Central memory CD4-positive, alpha-beta T cell (primary cell): ENCODE results near the gene CLN3.
"Not testable (repeated sequence)": the region's sequence is repeated elsewhere in the genome, so short reads cannot be mapped to it uniquely, and the experiment has no call there.

Experiments used
- DNase-seq: peaks from one replicate; pipeline ENCODE4 v3.0.0; 2022

CLN3 gene

DNA sequence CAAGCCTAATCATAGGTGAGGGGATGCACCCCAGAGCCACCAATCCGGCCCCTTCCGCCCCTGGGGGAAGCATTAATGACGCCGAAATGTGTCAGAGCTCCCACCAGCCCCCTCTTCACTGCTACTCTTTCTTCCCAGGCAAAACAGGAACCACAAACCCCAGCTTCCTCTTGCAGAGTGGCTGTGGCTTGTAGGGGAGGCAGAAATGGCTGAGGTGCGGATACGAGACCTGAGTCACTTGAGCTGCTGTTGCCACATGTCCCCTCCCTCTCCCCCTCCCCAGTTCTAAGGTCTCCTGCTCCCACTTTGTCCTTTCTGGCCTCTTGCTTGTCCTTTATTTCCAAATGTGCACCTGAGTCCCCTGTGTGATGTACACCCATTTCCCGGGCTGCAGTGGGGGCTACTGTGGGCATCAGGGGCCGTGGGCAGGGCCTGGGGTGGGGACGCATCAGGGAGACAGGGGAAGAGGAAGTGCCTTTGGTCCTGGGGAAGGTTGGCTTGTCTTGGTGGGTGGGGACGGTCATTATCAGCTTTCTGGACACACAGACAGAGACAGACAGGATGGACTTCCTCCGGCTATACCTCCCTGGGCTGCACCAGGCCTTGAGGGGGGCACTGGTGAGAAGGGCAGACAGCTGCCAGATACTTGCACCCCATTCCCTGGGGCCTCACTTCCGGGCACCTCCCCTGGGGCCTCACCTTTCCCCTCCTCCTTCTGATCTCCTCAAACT lies 2.4 kb upstream of the CLN3 start, which contains the start of gene APOBR:
APOBR (plus strand) TSS at position 523 of the 731 bp plus-strand sequence; CDS start at position 562, 39 bp downstream.
- peak; percentile 96 for DNase-seq

DNA sequence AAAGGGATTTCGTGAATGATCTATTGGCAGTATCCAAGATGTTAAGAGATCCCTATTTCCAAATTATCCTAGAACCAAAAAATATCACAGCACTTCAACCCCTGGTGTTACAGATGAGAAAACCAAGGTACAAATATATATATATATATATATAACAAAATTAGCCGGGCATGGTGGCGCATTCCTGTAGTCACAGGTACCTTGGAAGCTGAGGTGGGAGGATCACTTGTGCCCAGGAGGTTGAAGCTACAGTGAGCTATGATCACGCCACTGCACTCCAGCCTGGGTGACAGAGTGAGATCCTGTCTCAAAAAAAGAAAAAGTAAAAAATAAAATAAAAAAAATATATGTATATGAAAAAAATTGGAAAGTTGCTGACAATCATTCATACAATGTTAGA lies 637 bp upstream of the CLN3 start:
- no peak for DNase-seq

DNA sequence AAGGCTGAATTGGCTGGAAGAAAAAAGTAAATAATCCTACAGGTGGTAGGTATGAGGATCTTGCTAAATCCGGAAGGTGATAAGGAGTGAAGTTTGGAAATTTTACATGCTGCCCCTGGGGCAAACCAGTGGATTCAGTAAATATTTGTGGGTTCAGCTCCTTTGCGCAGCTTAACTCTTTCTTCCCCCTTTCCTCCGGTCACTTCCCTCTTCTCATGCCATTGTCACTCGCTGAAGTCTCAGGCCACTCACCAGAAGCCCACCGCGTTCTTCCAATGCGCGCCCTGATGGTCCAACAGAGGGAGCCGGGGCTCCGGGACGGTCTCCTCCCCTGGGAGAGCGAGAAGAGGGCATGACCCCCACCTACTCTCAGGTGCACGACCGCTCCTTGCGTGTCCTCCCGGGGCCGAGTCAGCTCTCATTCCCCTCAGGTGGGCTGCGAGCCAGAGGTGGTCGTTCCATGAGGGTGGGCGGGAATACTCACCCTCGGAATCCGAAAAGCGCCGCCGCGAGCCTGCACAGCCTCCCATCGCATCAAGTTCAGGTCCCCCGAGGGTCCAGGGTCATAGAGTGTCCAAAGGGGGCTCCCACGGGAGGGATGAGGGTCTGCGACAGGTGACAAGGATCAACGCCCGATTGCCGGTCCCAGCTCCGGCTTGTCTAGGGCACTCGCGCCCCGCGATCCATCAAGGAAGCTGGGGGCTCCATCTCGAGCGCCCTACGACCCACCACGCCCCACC lies 474 bp downstream of the CLN3 start:
- DNase-seq: no peak

DNA sequence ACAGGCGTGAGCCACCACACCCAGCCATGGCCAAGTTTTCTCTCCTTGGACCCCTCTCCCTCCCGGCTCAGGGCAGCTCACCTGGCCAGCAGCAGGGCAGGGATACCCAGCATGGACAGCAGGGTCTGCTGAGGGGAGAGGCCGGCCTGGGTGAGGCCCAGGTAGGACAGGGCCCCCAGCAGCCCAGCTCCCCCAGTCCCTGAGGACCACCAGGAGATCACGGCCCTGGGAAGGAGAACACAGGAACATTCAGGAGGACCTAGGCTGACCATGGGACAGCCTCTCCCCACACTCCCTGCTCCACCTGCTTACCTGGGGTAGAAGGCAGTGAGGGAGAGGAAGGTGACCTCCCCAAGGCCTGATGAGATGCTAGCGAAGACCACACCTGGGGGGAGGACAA lies 5.6 kb downstream of the CLN3 start:
- DNase-seq: no peak

DNA sequence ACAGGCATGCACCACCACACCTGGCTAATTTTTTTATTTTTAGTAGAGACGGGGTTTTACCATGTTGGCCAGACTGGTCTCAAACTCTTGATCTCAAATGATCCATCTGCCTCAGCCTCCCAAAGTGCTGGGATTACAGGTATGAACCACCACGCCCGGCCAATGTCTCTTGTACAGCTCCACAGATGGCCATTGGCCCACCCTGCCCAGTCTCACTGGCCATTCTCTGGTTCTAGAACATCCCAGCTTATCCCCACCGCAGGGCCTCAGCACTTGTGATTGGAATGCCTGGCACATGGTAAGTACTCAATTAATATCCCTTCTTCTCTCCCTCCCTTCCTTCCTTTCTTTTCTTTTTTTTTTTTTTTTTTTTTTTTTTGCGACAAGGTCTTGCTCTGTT lies 8.5 kb downstream of the CLN3 start:
- not testable (repeated sequence) for DNase-seq

DNA sequence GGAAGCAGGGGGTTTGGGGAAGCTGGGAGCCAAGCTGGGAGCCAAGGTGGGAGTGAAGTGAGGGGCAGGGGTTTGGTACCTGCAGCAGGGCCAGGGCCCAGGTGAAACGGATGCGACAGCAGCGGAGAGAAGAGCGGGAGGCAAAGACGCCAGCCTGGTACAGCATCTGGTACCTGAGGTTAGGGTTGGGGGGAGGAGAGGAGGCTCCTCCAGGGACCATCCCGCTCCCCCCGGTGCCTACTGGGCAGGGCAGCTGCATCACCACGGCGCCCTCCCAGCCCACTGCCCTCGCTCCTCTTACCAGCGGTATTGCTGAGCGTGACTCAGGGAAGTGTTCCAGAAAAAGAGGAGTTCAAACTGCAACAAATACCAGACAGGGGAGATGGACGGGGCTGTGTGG lies 9.8 kb downstream of the CLN3 start:
- no peak for DNase-seq

DNA sequence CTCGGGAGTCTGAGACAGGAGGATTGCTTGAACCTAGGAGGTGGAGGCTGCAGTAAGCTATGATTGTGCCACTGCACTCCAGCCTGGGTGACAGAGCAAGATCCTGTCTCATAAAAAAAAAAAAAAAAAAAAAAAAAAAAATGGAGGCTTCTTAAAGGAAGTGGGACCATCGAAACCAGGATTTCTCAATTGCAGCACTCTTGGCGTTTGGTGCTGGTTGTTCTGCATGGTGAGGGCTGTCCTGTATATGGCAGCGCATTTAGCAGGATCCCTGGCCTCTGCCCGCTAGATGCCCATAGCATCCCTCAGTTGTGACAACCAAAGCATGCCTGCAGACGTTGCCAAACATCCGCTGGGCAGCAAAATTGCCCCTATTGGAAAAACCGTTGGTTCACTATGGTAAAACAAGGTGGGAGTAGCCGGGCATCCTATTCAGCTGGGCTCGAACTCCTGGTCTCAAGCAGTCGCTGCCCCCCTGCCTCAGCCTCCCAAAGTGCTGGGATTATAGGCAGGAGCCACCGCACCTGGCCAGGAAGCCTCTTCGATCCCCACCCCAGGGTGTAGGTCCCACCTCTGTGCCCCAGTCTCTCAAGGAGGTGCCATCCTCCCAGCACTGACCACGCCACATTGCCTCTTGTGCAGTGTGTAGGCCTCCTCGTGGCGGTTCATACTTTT lies 13.2 kb downstream of the CLN3 start:
- no peak for DNase-seq

DNA sequence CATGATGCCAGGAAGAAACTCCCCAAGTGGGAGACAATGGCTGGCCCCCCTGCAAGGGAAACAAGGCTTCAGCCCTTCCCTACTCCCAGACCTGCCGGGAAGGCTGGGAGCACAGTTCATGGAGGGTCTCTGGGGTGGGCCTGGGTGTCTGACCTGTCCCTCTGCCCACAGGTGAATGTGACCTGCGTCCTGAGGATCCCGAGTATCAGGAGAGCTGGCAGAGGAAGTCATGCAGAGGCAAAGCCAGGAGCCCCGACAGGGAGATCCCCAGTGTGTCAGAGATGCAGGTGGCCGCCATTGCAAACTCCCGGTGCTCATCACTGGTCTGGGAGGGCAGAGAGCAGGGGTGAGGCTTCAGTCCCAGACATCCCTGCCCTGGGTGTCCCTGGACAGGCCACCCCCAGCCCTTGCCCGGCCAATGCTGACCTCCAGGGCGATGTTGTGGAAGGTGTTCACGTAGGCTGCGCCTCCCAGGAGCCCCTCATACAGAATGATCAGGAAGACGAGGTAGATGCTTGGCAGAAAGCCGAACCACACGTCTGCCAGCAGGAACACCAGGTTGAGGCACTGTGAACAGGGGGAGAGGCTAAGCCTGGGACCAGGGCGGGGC lies 14.5 kb downstream of the CLN3 start:
- no peak for DNase-seq

DNA sequence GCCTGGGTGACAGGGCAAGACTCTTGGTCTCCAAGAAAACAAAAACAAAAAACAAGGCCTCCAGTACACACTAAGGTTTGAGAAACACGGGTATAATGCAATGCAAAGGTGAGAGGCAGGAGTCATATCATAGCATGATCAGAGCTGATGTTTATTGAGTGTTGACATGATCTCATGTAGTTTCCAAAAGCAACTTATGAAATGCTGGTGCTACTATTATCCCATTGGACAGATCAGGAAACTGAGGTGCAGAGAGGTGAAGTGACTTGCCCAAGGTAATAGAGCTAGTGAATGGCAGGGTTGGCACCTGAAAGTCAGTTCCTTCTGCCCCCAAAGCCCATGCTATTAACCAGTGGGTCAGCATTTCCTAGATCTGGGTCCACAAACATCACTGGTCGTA lies 16.7 kb downstream of the CLN3 start:
- no peak for DNase-seq

DNA sequence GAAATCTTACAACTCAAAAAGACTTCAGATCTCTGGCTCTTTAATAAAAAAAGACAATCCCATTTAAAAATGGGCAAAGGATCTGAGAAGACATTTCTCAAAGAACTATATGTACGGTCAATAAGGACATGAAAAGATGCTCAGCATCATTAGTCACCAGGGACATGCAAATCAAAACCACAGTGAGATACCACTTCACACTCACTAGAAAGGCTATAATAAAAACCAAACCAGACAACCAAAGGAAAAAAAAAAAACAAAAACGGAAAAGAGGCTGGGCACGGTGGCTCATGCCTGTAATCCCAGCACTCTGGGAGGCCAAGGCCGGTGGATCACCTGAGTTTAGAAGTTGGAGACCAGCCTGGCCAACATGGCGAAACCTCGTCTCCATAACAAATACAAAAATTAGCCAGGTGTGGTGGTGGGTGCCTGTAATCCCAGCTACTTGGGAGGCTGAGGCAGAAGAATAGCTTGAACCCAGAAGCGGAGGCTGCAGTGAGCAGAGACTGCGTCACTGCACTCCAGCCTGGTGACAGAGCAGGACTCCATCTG lies 18.1 kb downstream of the CLN3 start:
- DNase-seq: no peak

DNA sequence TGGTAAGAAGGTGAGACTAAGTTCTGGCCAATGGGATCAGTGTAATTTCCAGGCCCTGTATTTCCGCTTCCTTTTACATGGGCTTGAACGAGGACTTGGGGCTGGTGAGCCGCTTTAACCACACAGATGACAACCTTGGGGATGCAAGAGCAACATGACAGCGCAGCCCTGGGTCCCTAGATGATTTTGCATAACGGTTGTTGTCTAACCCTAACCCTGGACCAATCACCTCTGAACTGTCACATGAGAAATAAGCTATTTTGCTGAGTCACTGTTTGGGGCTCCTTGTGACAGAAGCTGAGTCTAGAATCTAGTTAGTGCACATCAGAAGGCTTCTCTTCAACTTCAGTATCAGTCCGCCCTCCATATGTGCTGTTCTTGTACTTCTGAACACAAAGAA lies 44.8 kb downstream of the CLN3 start:
- not testable (repeated sequence) for DNase-seq

DNA sequence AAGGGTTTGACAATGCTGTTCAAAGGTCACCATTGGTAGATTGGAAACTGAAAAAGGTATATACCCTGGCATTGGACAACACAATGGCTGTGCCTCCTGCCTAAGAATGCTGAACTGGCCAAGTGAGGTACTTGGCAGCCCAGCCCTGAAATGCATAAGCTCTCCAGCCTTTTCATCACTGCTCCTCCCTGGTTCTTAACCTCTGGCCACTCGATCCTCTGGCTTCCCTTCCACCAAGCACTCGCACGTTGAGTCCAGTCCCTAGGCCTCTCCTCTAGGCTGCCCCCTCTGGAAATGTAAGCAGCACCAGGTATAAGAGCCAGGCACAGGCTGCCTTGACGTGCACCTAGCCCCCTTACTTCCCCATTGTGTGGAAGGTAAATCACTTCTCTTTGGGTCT lies 45.5 kb downstream of the CLN3 start:
- DNase-seq: not testable (repeated sequence)

DNA sequence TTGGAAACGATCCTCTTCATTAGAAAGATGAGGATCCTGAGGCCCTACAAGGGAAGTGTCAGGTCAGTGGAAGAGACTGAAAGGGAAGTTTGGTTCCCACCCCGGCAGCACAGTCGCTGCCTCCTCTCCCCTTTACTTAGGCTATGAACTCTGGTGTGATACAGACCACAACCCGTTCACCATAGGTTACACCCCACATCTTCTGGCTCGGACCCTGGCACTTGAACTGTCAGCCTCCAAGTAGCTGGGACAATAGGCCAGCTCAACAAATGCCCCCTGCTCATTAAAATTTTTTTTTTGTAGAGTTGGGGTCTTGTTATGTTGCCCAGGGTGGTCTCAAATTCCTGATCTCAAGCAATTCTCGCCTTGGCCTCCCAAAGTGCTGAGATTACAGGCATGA lies 47.9 kb downstream of the CLN3 start:
- DNase-seq: not testable (repeated sequence)

DNA sequence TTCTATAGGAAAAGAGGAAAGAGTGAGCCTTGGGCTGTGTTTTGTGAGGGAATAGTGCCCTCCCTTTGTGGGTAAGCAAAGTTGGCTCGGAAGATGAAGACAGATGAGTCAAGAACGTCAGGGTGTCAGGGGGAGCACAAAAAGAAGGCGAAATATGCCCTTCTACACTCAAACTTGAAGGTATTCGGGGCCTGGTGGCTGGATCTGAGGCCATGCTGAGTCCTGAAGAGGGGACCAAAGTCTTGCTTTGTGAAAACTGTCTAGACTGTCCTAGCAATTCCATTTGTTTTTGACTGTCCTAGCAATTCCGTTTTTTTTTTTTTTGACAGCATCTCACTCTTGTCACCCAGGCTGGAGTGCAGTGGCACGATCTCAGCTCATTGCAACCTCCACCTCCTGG lies 53.0 kb downstream of the CLN3 start:
- DNase-seq: not testable (repeated sequence)

DNA sequence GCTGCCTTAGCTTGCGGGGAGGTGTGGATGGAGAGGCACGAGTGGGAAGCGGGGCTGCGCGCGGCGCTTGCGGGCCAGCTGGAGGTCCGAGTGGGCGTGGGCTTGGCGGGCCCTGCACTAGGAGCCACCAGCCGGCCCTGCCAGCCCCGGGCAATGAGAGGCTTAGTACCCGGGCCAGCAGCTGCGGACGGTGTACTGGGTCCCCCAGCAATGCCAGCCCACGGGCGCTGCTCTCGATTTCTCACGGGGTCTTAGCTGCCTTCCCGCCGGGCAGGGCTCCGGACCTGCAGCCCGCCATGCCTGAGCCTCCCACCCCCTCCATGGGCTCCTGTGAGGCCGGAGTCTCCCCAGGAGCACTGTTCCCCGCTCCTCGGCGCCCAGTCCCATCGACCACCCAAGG lies 56.5 kb downstream of the CLN3 start:
- DNase-seq: not testable (repeated sequence)
